HepG2 (cell line): ENCODE data around the gene TDRD10. TPM values are rescaled to one million over a fixed set of nuclear protein-coding genes. Genes with fewer than 3 reads are reported as not detected.
A peak's percentile ranks its signal among the peaks of the same experiment; 100 is the strongest.

Experiments
- BCL3 ChIP-seq: sonication (generic); formaldehyde crosslinking; IDR thresholded peaks from 2 replicates; pipeline ENCODE4 v1.5.1; 2020; ENCODE audit warnings: mild to moderate bottlenecking, missing genetic modification reagents, moderate library complexity
- MAFF ChIP-seq: IDR thresholded peaks from 2 replicates; pipeline ENCODE4 v1.6.1; 2011; ENCODE audit warnings: low read depth, low read length, improper control_type of control experiment
- MAX ChIP-seq: IDR thresholded peaks from 2 replicates; pipeline ENCODE4 v1.6.1; 2012; ENCODE audit warnings: inconsistent platforms
- MTA1 ChIP-seq: sonication (generic); formaldehyde crosslinking; IDR thresholded peaks from 2 replicates; pipeline ENCODE4 v1.4.0; 2020; ENCODE audit warnings: missing genetic modification reagents, mild to moderate bottlenecking, borderline replicate concordance
- MTF2 ChIP-seq: sonication (generic); formaldehyde crosslinking; IDR thresholded peaks from 2 replicates; pipeline ENCODE4 v1.5.0; 2020; ENCODE audit warnings: missing genetic modification reagents, borderline replicate concordance
- ZMYM4 ChIP-seq: sonication (generic); formaldehyde crosslinking; IDR thresholded peaks from 2 replicates; pipeline ENCODE4 v1.8.1; 2023; ENCODE audit warnings: mild to moderate bottlenecking, missing genetic modification reagents
- ZNF160 ChIP-seq: sonication (generic); formaldehyde crosslinking; IDR thresholded peaks from 2 replicates; pipeline ENCODE4 v1.8.0; 2022; ENCODE audit warnings: mild to moderate bottlenecking, inconsistent platforms, missing genetic modification reagents
- ZNF253 ChIP-seq: sonication (generic); formaldehyde crosslinking; IDR thresholded peaks from 2 replicates; pipeline ENCODE4 v1.8.0; 2022; ENCODE audit warnings: mild to moderate bottlenecking, missing genetic modification reagents, borderline replicate concordance
- ZNF552 ChIP-seq: sonication (generic); formaldehyde crosslinking; IDR thresholded peaks from 2 replicates; pipeline ENCODE4 v1.9.0; 2022; ENCODE audit warnings: missing genetic modification reagents, mild to moderate bottlenecking, borderline replicate concordance
- ZNF782 ChIP-seq: sonication (generic); formaldehyde crosslinking; IDR thresholded peaks from 2 replicates; pipeline ENCODE4 v1.4.0; 2020; ENCODE audit warnings: missing genetic modification reagents, mild to moderate bottlenecking, borderline replicate concordance
- polyA plus RNA-seq, 8 experiments: library from polyadenylated mRNA; depleted of rRNA in 3 of 8; stranded (reverse) in 7 of 8; unstranded in 1 of 8; fragments of >200 nt; fragmentation: Illumina TruSeq in 4 of 8; extraction: Trizol in 4 of 8; gene quantifications; 2 replicates each; pipeline versions ENCODE4 v1.2.1 to v1.2.3, GENCODE V29; 2011 to 2016; ENCODE audit warnings: low read depth in 4 of 8, missing spikeins in 1 of 8, mixed read lengths in 1 of 8; ENCODE audit not compliant: insufficient read depth in 1 of 8
- total RNA-seq, 5 experiments: library from RNA; depleted of rRNA; stranded (reverse); fragments of >200 nt; fragmentation: Illumina TruSeq; extraction: Trizol; gene quantifications; 2 replicates each; pipeline ENCODE4 v1.2.3, GENCODE V29; 2016; ENCODE audit warnings: low read depth in 1 of 5
- TF ChIP-seq, protein P1 (sequence below): sonication (generic); formaldehyde crosslinking; IDR thresholded peaks from 2 replicates; pipeline ENCODE4 v1.4.0; 2020; ENCODE audit warnings: mild to moderate bottlenecking, missing genetic modification reagents
- TF ChIP-seq, protein P2 (sequence below): sonication (generic); formaldehyde crosslinking; IDR thresholded peaks from 2 replicates; pipeline ENCODE4 v1.5.0; 2020; ENCODE audit warnings: mild to moderate bottlenecking, missing genetic modification reagents
- TF ChIP-seq, protein P3 (sequence below): sonication (generic); formaldehyde crosslinking; IDR thresholded peaks from 2 replicates; pipeline ENCODE4 v1.9.0; 2021; ENCODE audit warnings: missing genetic modification reagents, mild to moderate bottlenecking, borderline replicate concordance

TDRD10 gene
- total and polyA plus RNA-seq, 2 of the 13 experiments (the other 11 are each of a cell fraction or from before 2014, with no cell fraction given), result not detected

DNA sequence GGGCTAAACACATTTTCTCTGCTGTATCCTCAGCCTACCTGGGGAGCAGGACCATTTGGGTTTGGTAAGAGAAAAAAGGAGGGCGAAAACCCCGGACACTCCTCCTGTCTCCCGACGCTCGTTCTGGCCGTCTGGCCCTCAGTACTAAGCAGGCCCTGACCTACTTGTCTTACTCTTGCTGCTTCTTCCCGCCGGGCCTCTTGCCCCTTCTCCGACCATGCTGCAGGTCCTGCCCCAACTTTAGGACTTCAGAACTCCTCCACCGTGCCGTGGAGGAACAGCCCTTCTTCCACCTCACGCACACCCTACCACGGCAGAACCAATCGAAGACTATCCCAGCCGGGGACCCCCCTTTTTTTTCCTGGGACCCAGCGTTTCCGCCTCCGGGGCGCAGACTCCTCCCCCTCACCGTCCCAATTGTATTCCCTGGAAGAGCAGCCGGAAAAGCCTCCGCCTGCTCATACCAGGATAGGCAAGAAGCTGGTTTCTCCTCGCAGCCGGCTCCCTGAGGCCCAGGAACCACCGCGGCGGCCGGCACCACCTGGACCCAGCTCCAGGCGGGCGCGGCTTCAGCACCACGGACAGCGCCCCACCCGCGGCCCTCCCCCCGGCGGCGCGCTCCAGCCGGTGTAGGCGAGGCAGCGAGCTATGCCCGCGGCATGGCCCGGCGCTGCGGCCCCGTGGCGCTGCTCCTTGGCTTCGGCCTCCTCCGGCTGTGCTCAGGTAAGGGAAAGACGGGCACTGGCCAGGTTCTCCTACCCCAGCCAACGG, 65.6 kb downstream of the TDRD10 start, which contains the start of gene CHRNB2 (continued):
- TF ChIP-seq MAX, result no peak
- no peak for TF ChIP-seq MAFF
- TF ChIP-seq MTF2 (CRISPR knock-in tag), result peak; percentile 89; the same call in 1 of the 2 replicates
- TF ChIP-seq, protein P1, sequence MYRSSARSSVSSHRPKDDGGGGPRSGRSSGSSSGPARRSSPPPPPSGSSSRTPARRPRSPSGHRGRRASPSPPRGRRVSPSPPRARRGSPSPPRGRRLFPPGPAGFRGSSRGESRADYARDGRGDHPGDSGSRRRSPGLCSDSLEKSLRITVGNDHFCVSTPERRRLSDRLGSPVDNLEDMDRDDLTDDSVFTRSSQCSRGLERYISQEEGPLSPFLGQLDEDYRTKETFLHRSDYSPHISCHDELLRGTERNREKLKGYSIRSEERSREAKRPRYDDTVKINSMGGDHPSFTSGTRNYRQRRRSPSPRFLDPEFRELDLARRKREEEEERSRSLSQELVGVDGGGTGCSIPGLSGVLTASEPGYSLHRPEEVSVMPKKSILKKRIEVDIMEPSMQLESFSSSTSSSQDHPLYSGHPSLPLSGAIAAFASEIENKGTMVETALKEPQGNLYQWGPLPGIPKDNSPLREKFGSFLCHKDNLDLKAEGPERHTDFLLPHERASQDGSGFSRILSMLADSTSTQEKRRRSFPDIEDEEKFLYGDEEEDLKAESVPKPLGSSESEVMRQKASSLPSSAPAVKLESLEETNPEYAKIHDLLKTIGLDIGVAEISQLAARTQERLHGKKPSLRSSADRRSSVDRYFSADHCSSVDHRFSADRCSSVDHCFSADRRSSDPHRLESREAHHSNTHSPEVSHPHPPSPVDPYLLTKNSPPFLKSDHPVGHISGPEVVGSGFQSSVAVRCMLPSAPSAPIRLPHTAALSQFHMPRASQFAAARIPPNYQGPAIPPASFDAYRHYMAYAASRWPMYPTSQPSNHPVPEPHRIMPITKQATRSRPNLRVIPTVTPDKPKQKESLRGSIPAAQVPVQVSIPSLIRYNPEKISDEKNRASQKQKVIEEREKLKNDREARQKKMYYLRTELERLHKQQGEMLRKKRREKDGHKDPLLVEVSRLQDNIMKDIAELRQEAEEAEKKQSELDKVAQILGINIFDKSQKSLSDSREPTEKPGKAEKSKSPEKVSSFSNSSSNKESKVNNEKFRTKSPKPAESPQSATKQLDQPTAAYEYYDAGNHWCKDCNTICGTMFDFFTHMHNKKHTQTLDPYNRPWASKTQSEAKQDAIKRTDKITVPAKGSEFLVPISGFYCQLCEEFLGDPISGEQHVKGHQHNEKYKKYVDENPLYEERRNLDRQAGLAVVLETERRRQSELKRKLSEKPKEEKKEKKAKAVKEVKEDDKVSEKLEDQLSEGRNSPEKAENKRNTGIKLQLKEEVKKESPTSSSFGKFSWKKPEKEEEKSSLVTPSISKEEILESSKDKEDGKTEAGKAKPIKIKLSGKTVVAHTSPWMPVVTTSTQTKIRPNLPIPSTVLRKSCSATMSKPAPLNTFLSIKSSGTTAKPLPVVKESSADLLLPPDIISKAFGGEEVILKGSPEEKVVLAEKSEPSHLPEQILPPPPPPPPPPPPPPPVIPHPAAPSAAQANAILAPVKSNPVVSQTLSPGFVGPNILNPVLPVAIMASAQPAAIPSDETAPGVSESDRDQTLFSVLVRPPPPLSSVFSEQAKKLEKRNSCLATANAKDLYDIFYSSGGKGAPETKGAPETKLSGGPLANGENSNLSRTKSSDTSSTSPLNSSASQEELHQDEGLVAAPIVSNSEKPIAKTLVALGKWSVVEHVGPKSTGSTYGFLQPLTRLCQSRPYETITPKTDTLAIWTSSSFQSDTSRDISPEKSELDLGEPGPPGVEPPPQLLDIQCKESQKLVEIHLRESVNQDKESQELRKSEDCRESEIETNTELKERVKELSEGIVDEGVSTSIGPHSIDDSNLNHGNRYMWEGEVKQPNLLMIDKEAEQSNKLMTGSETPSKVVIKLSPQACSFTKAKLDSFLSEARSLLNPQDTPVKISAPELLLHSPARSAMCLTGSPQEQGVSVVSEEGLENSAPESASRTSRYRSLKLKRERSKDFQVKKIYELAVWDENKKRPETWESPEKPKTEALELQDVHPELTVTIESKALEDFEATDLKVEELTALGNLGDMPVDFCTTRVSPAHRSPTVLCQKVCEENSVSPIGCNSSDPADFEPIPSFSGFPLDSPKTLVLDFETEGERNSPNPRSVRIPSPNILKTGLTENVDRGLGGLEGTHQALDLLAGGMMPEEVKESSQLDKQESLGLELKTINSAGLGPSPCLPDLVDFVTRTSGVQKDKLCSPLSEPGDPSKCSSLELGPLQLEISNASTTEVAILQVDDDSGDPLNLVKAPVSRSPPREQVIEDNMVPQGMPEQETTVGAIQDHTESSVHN (CRISPR knock-in tag), result peak; percentile 77; the same call in 1 of the 2 replicates
- peak; percentile 88 for TF ChIP-seq ZMYM4 (CRISPR knock-in tag)
- TF ChIP-seq, protein P2, sequence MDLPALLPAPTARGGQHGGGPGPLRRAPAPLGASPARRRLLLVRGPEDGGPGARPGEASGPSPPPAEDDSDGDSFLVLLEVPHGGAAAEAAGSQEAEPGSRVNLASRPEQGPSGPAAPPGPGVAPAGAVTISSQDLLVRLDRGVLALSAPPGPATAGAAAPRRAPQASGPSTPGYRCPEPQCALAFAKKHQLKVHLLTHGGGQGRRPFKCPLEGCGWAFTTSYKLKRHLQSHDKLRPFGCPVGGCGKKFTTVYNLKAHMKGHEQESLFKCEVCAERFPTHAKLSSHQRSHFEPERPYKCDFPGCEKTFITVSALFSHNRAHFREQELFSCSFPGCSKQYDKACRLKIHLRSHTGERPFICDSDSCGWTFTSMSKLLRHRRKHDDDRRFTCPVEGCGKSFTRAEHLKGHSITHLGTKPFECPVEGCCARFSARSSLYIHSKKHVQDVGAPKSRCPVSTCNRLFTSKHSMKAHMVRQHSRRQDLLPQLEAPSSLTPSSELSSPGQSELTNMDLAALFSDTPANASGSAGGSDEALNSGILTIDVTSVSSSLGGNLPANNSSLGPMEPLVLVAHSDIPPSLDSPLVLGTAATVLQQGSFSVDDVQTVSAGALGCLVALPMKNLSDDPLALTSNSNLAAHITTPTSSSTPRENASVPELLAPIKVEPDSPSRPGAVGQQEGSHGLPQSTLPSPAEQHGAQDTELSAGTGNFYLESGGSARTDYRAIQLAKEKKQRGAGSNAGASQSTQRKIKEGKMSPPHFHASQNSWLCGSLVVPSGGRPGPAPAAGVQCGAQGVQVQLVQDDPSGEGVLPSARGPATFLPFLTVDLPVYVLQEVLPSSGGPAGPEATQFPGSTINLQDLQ (CRISPR knock-in tag), result peak; percentile 67
- peak; percentile 98 for TF ChIP-seq BCL3 (CRISPR knock-in tag)
- no peak; the same call in 1 of the 2 replicates for TF ChIP-seq MTA1 (CRISPR knock-in tag)
- TF ChIP-seq ZNF160 (CRISPR knock-in tag), result peak; percentile 93; the same call in 1 of the 2 replicates
- peak; percentile 66 for TF ChIP-seq ZNF782 (CRISPR knock-in tag)
- TF ChIP-seq ZNF253 (CRISPR knock-in tag), result peak; percentile 97
- TF ChIP-seq ZNF552, result 0 out of 2 replicates have a peak, but pooled peaks have one; percentile 60
- TF ChIP-seq, protein P3, sequence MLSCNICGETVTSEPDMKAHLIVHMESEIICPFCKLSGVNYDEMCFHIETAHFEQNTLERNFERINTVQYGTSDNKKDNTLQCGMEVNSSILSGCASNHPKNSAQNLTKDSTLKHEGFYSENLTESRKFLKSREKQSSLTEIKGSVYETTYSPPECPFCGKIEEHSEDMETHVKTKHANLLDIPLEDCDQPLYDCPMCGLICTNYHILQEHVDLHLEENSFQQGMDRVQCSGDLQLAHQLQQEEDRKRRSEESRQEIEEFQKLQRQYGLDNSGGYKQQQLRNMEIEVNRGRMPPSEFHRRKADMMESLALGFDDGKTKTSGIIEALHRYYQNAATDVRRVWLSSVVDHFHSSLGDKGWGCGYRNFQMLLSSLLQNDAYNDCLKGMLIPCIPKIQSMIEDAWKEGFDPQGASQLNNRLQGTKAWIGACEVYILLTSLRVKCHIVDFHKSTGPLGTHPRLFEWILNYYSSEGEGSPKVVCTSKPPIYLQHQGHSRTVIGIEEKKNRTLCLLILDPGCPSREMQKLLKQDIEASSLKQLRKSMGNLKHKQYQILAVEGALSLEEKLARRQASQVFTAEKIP, result no peak
